Upper lobe of left lung (tissue), 4 donors: ENCODE results near the gene INHBE.

Source experiments
- CTCF ChIP-seq, 6 experiments: fragments of 450-650 bp in 4 of 6; fragments of 200-600 bp in 2 of 6; sonication (generic) in 2 of 6; IDR thresholded peaks; one replicate each; pipeline ENCODE4 v1.5.1; 2016 to 2019; ENCODE audit warnings: antibody characterized with exemption in 6 of 6
- POLR2A ChIP-seq, 4 donors: fragments of 450-650 bp; IDR thresholded peaks; one replicate each; pipeline ENCODE4 v1.5.1; 2016 to 2017; ENCODE audit warnings: antibody characterized with exemption in 4 of 4, mild to moderate bottlenecking in 2 of 4

DNA sequence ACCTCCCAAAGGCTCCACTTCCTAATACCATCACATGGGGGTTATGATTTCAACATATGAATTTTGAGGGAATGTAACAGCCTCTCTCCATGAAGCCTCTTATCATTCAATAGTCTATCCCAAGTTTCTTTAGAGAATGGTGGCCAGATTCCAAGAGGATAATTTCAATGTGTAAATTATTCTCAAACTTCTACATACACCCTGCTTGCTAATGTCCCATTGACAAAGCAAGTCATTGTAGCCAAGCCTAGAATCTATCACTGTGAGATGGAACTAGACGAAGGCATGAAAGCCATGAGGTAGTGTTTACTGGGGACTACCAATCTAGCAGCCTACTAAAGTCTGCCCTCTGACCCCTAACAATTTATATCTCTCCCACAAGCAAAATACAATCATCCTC, 16.7 kb upstream of the INHBE start:
- TF ChIP-seq CTCF (IDR thresholded peaks at IDR 0.05) (no peak), POLR2A (IDR thresholded peaks at IDR 0.05) (no peak)
